Stimulated activated naive CD8-positive, alpha-beta T cell treated with anti-CD3 and anti-CD28 coated beads, Interleukin-15, Interleukin-2, amounts not matched to agents 100 ng/mL and 50 ng/mL, for 24 hours (primary cell): Measurements from ENCODE around the gene INPP5A.
"Not testable (repeated sequence)": the region's sequence is repeated elsewhere in the genome, so short reads cannot be mapped to it uniquely, and the experiment has no call there.

Experiments used
- H3K27ac Mint-ChIP-seq: one replicate; pipeline ENCODE4 v1.8.0; 2021; ENCODE audit warnings: mild to moderate bottlenecking, mixed read lengths
- H3K27me3 Mint-ChIP-seq: one replicate; pipeline ENCODE4 v1.8.0; 2021; ENCODE audit warnings: mixed read lengths
- H3K36me3 Mint-ChIP-seq: one replicate; pipeline ENCODE4 v1.8.0; 2021; ENCODE audit warnings: low read depth, mixed read lengths
- H3K4me1 Mint-ChIP-seq: one replicate; pipeline ENCODE4 v1.8.0; 2021; ENCODE audit warnings: low read depth, mixed read lengths
- H3K4me3 Mint-ChIP-seq: one replicate; pipeline ENCODE4 v1.8.0; 2021; ENCODE audit warnings: mild to moderate bottlenecking, mixed read lengths
- H3K9me3 Mint-ChIP-seq: one replicate; pipeline ENCODE4 v1.8.0; 2021; ENCODE audit warnings: mixed read lengths

The INPP5A gene

DNA sequence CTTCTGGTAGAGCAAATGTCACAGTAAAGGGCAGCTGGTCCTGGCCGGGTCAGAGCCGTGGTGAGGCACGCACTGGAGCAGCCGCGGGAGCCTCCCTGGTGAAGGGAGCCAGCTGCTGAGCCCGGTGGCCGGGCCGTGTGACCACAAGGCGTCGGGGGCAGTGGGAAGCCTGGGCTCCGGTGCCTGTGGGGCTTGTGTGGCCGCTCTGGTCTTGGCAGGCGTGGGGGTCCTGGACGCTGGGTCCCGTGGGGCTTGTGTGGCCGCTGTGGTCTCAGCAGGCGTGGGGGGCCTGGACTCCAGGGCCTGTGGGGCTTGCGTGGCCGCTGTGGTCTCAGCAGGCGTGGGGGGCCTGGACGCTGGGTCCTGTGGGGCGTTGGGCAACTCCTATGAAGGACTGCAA, 191.2 kb downstream of the INPP5A start:
- H3K9me3 Mint-ChIP-seq, result no peaks in the 10 kb centered on the region
- H3K27ac Mint-ChIP-seq, result no peak overlapping the region
- no peaks in the 10 kb centered on the region for H3K27me3 Mint-ChIP-seq
- no peak overlapping the region for H3K4me3 Mint-ChIP-seq
- H3K36me3 Mint-ChIP-seq, result peaks cover 13% of the 10 kb centered on the region
- no peaks in the 10 kb centered on the region for H3K4me1 Mint-ChIP-seq

DNA sequence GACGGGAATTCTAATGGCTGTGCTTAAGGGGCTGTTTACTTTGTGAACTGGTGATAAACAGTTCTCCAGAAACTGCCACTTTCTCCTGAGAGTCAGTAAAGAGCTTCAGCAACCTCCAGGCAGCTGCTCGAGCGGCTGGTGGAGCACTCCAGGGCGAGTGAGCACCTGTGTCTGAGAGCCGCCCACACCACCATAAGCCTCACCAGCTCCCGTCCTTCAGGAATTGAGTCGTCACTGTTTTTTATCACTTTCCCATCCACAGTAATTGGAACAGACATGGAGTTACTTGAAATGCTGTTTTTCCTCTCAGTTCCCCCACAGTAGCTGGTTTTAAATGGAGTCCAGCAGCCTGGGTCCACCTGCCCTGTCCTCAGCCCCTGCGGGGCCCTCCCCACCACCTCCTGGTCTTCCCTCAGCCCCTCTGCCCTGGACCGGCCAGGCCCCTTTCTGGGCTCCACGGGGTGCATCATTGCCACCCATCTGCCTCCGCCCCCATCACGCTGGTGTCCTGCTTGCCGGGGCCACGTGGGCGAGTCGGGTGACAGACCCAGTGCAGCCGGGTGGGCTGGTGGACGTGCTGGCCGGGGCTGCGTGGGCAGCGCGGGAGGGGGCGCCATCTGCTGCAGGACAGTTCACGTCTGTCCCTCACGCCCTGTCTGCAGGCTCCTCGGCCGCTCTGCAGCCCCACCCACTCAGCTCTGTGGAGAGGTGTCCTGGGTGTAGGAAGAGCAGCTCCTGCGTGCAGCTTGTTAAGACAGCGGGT, 192.4 kb downstream of the INPP5A start:
- Mint-ChIP-seq H3K27me3 (no peaks in the 10 kb centered on the region), H3K4me3 (no peak overlapping the region), H3K27ac (no peak overlapping the region), H3K4me1 (no peaks in the 10 kb centered on the region), H3K36me3 (peaks cover 9% of the 10 kb centered on the region), H3K9me3 (no peaks in the 10 kb centered on the region)

DNA sequence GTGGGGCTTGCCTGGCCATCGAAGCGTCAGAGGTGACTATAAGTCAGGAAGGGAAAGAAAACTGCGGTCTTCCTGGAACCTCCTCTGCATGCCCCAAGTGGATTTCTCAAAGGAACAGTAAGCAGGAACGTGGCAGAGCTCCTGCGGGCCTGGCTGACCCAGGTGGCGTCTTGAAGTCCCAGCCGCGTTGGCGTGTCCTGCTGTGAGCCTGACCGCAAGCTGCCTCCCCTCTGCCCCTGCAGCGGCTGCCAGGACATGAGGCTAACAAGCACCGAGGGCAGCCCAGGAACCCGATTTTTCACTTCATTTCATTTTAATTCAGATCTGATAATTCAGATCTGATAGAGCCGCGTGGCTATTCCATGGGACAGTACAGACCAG, 193.0 kb downstream of the INPP5A start:
- no peak overlapping the region for H3K27ac Mint-ChIP-seq
- no peaks in the 10 kb centered on the region for H3K4me1 Mint-ChIP-seq
- peaks cover 9% of the 10 kb centered on the region for H3K36me3 Mint-ChIP-seq
- H3K4me3 Mint-ChIP-seq, result no peak overlapping the region
- no peaks in the 10 kb centered on the region for H3K27me3 Mint-ChIP-seq
- no peaks in the 10 kb centered on the region for H3K9me3 Mint-ChIP-seq

DNA sequence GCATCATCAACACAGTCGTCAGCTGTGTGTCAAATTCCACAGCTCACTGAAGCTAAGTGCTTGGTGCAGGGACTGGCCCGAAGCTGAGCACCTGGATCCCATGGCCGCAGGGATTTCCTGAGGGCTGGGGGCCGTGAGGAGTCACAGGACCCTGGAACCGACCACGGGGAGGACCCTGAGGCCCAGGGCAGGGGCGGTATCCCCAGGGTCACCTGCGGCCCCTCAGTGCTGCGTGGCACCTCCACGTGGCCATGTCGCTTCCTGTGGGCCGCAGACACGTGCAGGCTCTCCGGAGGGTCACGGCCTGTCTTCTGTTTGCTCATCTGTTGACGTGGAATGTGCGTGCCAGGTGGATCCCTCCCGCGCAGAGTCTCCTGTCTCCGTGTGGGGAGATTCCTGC, 194.9 kb downstream of the INPP5A start:
- H3K4me1 Mint-ChIP-seq, result no peaks in the 10 kb centered on the region
- no peaks in the 10 kb centered on the region for H3K9me3 Mint-ChIP-seq
- H3K27ac Mint-ChIP-seq, result no peak overlapping the region
- H3K36me3 Mint-ChIP-seq, result no peaks in the 10 kb centered on the region
- no peaks in the 10 kb centered on the region for H3K27me3 Mint-ChIP-seq
- H3K4me3 Mint-ChIP-seq, result no peak overlapping the region

DNA sequence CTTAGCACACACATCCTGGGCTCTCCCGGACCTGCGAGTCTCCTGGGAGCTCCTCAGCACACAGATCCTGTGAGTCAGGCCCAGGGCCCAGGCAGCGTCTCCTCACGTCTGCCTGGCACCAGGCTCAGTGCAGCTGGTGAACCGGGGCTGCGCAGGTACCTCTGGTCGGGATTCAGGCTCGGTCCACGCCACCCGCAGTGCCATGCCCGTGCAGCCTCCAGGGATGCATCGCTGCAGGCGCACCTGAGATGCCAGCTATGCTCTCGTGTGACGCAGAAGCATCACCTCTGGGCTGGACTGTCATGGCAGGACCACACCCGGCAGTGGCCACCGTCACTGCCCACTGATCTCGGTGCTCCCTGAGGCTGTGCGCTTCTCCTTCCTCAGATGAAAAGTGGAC, 196.3 kb downstream of the INPP5A start:
- no peaks in the 10 kb centered on the region for H3K9me3 Mint-ChIP-seq
- no peaks in the 10 kb centered on the region for H3K27me3 Mint-ChIP-seq
- H3K27ac Mint-ChIP-seq, result no peak overlapping the region
- no peaks in the 10 kb centered on the region for H3K36me3 Mint-ChIP-seq
- H3K4me3 Mint-ChIP-seq, result no peak overlapping the region
- no peaks in the 10 kb centered on the region for H3K4me1 Mint-ChIP-seq

DNA sequence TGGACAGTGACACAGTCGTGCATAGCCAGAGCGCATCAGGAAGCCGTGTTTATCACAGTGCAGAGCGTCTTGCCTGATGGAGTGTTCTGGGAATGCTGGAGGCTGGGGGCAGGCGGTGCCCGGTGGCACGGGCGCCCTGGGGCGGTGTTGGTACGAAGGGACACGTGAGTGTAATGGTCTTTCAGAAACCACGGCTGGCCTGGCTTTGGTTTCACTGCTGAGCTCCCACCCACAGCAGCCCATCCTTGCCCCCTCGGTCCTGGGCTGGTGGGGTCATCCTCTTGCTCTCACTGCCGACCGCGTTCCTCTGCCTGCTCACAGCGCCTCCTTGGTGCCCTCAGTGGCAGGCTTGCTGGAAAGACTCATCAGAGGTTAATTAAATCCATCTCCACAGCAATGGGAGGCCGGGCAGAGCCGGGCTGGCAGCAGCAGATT, 197.8 kb downstream of the INPP5A start:
- Mint-ChIP-seq H3K4me3 (no peak overlapping the region), H3K9me3 (no peaks in the 10 kb centered on the region), H3K27ac (no peak overlapping the region), H3K4me1 (no peaks in the 10 kb centered on the region), H3K27me3 (no peaks in the 10 kb centered on the region), H3K36me3 (no peaks in the 10 kb centered on the region)

DNA sequence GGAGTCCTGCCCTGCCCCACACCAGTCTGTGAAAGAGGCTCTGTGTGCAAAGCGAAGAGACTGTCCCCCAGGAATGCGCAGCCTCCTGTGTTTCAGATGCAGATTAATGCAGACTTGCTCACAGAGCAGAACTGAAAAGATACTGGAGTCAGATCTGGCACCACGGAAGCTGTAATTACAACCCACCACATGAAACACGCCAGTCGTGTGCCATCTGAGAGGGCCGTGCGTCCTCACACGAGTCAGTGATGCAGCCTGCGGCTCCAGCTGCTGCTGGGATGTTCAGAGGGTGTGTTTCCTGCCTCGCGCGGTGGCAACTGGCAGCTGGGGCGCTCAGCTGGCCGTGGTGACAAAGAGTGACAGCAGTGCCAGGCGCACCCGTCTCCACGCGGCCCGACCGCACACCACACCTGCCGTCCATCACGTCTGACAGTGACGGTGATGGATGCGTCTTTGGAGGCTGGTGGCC, 198.4 kb downstream of the INPP5A start:
- Mint-ChIP-seq H3K27me3 (no peaks in the 10 kb centered on the region), H3K9me3 (no peaks in the 10 kb centered on the region), H3K36me3 (no peaks in the 10 kb centered on the region), H3K4me1 (no peaks in the 10 kb centered on the region), H3K4me3 (no peak overlapping the region), H3K27ac (no peak overlapping the region)

DNA sequence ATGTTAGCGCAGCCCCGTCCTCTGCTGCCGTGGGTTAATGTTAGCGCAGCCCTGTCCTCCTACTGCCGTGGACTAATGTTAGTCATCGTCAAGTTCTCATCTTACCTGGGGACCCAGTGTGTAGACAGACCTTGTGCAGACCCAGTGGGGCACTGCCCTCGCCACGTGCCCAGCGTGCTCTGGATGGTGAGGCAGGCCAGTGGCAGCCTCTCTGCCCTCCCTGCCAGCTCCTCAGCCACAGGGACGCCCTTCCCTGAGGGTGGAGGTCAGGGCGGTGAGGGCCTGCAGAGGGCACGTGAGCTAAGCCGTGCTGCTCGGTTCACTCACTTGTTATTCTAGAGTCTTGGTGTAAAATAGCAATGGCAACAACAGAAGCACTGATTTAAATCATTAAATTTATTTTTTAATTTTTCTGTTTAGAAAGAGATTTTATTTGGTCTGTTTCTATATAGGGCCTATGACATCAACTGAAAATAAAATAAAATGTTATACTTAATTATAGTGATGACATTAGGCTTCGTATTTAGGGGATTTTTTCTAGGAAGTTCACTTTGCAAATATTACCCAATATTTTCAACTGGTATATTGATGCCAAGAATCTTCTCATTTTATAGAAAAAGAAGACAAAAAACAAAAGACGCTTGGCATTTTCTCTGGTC, 199.9 kb downstream of the INPP5A start:
- no peak overlapping the region for H3K27ac Mint-ChIP-seq
- H3K4me1 Mint-ChIP-seq, result no peaks in the 10 kb centered on the region
- H3K9me3 Mint-ChIP-seq, result no peaks in the 10 kb centered on the region
- no peak overlapping the region for H3K4me3 Mint-ChIP-seq
- H3K27me3 Mint-ChIP-seq, result no peaks in the 10 kb centered on the region
- no peaks in the 10 kb centered on the region for H3K36me3 Mint-ChIP-seq

DNA sequence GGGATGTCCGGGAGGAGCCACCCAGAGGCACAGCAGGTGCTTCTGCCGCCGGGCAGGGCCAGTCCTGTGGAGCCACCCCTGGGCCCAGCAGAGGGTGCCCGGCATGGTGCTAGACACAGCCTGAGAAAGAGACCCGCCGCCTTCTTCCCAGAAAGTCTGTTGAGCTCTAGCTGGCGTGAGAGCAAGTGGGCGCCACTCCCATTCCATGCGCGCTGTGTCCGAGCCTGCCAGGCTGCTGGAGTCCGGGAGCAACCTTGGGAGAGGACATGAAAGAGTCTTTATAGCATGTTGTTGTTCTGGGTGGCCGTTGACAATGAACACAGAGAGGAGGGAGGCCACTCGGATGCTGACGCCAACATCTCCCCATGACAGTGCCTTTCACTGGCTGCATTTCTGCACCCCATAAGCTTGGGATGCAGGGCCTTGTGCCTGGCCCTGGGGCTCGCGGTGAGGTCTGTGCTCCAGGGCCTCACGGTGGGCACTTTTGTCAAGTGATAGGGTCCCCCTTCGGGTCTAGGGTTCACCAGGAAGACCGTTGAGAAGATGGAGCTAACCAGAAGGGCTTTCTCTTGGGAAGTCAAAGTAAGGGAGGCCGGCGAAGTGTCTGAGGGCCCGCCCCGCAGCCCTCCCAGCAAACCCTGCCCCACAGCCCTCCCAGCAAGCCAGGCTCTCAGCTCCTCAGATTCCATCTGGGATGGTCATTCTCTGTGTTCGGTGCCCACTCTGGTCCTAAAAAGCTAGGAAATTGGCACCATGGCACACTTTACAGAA, 201.1 kb downstream of the INPP5A start:
- Mint-ChIP-seq H3K36me3 (no peaks in the 10 kb centered on the region), H3K4me1 (no peaks in the 10 kb centered on the region), H3K27ac (no peak overlapping the region), H3K27me3 (no peaks in the 10 kb centered on the region), H3K4me3 (no peak overlapping the region), H3K9me3 (no peaks in the 10 kb centered on the region)

DNA sequence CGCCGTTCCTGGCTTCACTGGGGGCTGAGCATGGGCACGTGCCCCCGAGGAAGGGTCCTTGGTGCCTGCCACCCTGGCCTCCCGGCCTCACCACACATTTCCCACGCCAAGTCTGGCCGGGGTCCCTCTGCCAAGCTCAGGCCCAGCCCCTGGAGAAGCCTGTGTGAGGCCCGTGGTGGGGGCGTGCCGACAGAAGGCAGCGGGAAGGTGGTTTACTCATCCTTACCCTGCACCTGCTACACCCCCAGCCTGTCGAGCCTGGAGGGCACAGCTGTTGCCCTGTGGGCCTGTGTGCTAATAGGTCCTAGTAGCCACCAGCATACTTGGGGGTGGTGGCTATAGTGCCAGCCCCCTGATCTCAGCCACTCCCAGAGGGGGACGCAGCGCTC, 201.6 kb downstream of the INPP5A start:
- H3K4me3 Mint-ChIP-seq, result no peak overlapping the region
- H3K9me3 Mint-ChIP-seq, result no peaks in the 10 kb centered on the region
- H3K4me1 Mint-ChIP-seq, result no peaks in the 10 kb centered on the region
- H3K27ac Mint-ChIP-seq, result no peak overlapping the region
- H3K36me3 Mint-ChIP-seq, result no peaks in the 10 kb centered on the region
- no peaks in the 10 kb centered on the region for H3K27me3 Mint-ChIP-seq

DNA sequence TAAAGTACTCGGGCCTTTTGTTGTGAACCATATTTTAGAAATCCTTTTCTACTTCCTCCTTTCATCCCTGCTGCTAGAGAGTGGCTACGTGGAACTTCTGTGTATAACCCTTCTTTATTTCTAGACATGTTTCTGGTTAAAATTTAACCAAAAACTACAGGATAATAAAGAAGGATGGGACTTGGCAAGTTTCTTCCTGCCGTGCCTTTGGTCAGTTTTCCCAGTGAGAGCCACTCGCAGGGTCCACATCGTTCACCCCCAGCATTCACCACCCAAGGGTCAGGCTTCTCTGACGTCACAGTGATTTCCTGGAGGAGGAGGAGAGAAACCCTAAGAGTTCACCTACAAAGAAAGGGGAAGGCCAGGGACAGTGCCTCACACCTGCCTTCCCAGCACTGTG, 203.0 kb downstream of the INPP5A start:
- no peaks in the 10 kb centered on the region for H3K9me3 Mint-ChIP-seq
- no peak overlapping the region for H3K27ac Mint-ChIP-seq
- H3K36me3 Mint-ChIP-seq, result no peaks in the 10 kb centered on the region
- H3K27me3 Mint-ChIP-seq, result no peaks in the 10 kb centered on the region
- H3K4me3 Mint-ChIP-seq, result no peak overlapping the region
- no peaks in the 10 kb centered on the region for H3K4me1 Mint-ChIP-seq

DNA sequence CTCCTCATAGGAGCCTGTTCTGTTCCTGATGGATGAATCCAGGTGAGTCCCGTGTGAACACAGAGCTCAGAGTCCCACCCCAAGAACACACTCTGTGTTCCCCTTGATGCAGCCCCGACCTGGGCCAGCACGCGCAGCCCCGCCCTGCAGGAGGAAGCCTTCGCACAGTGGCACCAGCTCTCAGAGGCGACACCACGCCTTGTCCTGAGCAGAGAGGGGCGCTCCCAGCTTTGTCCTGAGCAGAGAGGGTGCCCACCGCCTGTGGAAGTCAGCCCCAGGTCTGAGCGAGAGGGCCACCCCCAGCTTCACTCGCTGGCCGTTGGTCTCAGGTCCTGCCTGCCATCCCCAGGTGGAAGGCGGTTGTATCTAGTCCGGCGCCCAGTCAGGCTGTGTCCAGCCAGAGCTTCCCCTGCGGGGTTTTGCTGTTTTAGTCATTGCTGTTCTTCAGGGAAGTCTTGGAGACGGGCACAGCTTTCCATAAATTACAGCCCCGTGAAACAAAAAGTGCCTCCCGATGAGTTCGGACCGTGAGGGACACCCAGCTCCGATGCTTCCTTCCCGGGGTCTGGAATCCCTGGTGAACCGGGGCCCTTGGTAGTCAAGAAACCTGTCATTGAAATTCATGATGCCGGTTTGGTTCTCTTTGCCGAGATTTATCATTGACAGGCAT, 204.7 kb downstream of the INPP5A start:
- no peak overlapping the region for H3K27ac Mint-ChIP-seq
- no peaks in the 10 kb centered on the region for H3K4me1 Mint-ChIP-seq
- no peaks in the 10 kb centered on the region for H3K9me3 Mint-ChIP-seq
- no peaks in the 10 kb centered on the region for H3K27me3 Mint-ChIP-seq
- no peak overlapping the region for H3K4me3 Mint-ChIP-seq
- H3K36me3 Mint-ChIP-seq, result no peaks in the 10 kb centered on the region

DNA sequence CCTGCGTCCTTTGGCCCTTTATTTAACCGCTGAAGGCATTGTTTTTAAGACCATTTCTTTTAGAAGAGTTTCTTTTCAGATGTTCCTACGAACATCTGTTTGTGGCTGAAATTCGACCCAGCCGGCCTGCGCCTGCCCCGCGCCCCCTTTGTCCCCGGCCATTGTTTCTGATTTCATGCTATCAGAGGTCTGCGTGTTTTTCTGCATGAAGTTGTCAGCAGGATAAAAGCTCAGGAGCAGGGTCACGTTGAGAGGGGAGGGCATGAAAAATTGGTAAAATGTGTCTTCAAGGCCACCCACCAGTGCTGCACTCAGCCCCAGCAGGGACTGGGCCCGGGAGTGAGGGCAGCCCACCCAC, 205.2 kb downstream of the INPP5A start:
- no peaks in the 10 kb centered on the region for H3K4me1 Mint-ChIP-seq
- H3K27me3 Mint-ChIP-seq, result no peaks in the 10 kb centered on the region
- H3K9me3 Mint-ChIP-seq, result no peaks in the 10 kb centered on the region
- H3K4me3 Mint-ChIP-seq, result no peak overlapping the region
- no peak overlapping the region for H3K27ac Mint-ChIP-seq
- H3K36me3 Mint-ChIP-seq, result no peaks in the 10 kb centered on the region

DNA sequence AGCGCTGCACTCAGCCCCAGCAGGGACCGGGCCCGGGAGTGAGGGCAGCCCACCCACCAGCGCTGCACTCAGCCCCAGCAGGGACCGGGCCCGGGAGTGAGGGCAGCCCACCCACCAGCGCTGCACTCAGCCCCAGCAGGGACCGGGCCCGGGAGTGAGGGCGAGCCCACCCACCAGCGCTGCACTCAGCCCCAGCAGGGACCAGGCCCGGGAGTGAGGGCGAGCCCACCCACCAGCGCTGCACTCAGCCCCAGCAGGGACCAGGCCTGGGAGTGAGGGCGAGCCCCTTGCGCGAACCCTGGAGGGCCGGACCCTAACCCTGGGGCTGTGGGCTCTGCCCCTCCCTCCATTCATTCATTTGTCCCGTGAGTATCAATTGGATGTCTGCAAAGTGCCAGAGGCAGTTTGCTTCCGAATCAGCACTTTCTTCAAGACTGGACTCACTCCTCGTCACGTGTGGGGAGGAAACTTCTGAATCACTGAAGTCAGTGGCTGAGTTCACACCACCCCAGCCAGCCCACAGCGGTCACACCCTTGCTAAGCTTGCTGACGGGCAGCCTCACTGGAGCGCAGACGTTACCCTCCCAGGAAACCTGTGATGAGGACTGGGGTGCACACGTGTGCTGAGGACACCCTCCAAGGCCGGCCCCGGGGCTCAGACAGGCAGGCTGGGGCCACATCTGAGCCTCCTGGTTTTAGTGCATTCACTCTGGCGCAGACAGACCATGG, 205.8 kb downstream of the INPP5A start:
- H3K4me1 Mint-ChIP-seq, H3K27me3 Mint-ChIP-seq, H3K27ac Mint-ChIP-seq, H3K4me3 Mint-ChIP-seq, H3K9me3 Mint-ChIP-seq, H3K36me3 Mint-ChIP-seq: not testable (repeated sequence)
